Measurements from ENCODE around the gene ARHGEF37.
A peak's percentile ranks its signal among the peaks of the same experiment; 100 is the strongest.

ARHGEF37 gene

GRCh38 chr5:149680810-149681221 lies 99.5 kb downstream of the ARHGEF37 start:
- H3K4me3 ChIP-seq (ENCODE audit: low read depth, low read length) = no peak overlapping the region
- DNase-seq (ENCODE audit: low read depth) = peak; percentile 79
- TF ChIP-seq CTCF (IDR thresholded peaks at IDR 0.05; ENCODE audit: insufficient read depth, low read depth, low read length, missing control alignments) = no peak

GRCh38 chr5:149681252-149681651 lies 100.0 kb downstream of the ARHGEF37 start:
- DNase-seq (ENCODE audit: low read depth) = no peak
- H3K4me3 ChIP-seq (ENCODE audit: low read depth, low read length) = no peak overlapping the region
- TF ChIP-seq CTCF (IDR thresholded peaks at IDR 0.05; ENCODE audit: insufficient read depth, low read depth, low read length, missing control alignments) = no peak

- no peak overlapping the region for H3K4me3 ChIP-seq (ENCODE audit: low read depth, low read length)
- no peak for DNase-seq (ENCODE audit: low read depth)
- no peak for TF ChIP-seq CTCF (IDR thresholded peaks at IDR 0.05; ENCODE audit: insufficient read depth, low read depth, low read length, missing control alignments)
Observed at GRCh38 chr5:149681922-149682321, 100.6 kb downstream of the ARHGEF37 start.

- H3K4me3 ChIP-seq (ENCODE audit: low read depth, low read length) = no peak overlapping the region
- DNase-seq (ENCODE audit: low read depth) = peak; percentile 13
- TF ChIP-seq CTCF (IDR thresholded peaks at IDR 0.05; ENCODE audit: insufficient read depth, low read depth, low read length, missing control alignments) = no peak
Observed at GRCh38 chr5:149682532-149683075, 101.3 kb downstream of the ARHGEF37 start.

GRCh38 chr5:149683964-149684363 lies 102.7 kb downstream of the ARHGEF37 start:
- no peak for TF ChIP-seq CTCF (IDR thresholded peaks at IDR 0.05; ENCODE audit: insufficient read depth, low read depth, low read length, missing control alignments)
- no peak overlapping the region for H3K4me3 ChIP-seq (ENCODE audit: low read depth, low read length)
- no peak for DNase-seq (ENCODE audit: low read depth)

- no peak for DNase-seq (ENCODE audit: low read depth)
- H3K4me3 ChIP-seq (ENCODE audit: low read depth, low read length) = no peak overlapping the region
- TF ChIP-seq CTCF (IDR thresholded peaks at IDR 0.05; ENCODE audit: insufficient read depth, low read depth, low read length, missing control alignments) = no peak
Observed at GRCh38 chr5:149684371-149684770, 103.1 kb downstream of the ARHGEF37 start.
